ENCODE results near the gene RAB8B.

The RAB8B gene

GRCh38 chr15:63296195-63296594 is 106.8 kb downstream of the RAB8B start:
- no peak overlapping the region for H3K4me3 ChIP-seq (ENCODE audit: control insufficient read depth in 1 of 7, extremely low read depth in 1 of 7, insufficient read depth in 4 of 7, low read depth in 2 of 7, low read length in 6 of 7)
- no peaks in the 10 kb centered on the region for H3K9me3 ChIP-seq (ENCODE audit: control extremely low read depth in 1 of 5, control insufficient read depth in 4 of 5, insufficient read depth in 2 of 5, low read depth in 1 of 5, low read length in 4 of 5)
- H3K27ac ChIP-seq (ENCODE audit: insufficient read depth in 1 of 2, low read depth in 1 of 2, low read length in 2 of 2, poor library complexity in 1 of 2, severe bottlenecking in 2 of 2): no peak overlapping the region
- ChIA-PET POLR2A (no interaction called here), CTCF (interaction anchor here (0.6 to 1.4 kb wide), 4 partner anchors 9 to 303 kb away, joined by 3 read pairs; no protein-coding TSS in a partner anchor)
- DNase-seq: no peak
- WGBS (ENCODE audit: insufficient coverage): 94% methylated on average over 6 of the region's 6 CpGs
- H3K36me3 ChIP-seq (ENCODE audit: control insufficient read depth in 4 of 4, insufficient read depth in 4 of 4, low read length in 3 of 4): peaks cover 8 to 36% (median 18%) of the 10 kb centered on the region in 4 experiments
- no peaks in the 10 kb centered on the region for H3K27me3 ChIP-seq (replicated peaks in 2 of 5; ENCODE audit: control insufficient read depth in 4 of 5, insufficient read depth in 5 of 5, low read length in 4 of 5)
- H3K4me1 ChIP-seq (ENCODE audit: control extremely low read depth in 1 of 4, control insufficient read depth in 4 of 4, insufficient read depth in 4 of 4, low read length in 3 of 4): peaks cover 0 to 5% (median 0%) of the 10 kb centered on the region in 4 experiments

DNA sequence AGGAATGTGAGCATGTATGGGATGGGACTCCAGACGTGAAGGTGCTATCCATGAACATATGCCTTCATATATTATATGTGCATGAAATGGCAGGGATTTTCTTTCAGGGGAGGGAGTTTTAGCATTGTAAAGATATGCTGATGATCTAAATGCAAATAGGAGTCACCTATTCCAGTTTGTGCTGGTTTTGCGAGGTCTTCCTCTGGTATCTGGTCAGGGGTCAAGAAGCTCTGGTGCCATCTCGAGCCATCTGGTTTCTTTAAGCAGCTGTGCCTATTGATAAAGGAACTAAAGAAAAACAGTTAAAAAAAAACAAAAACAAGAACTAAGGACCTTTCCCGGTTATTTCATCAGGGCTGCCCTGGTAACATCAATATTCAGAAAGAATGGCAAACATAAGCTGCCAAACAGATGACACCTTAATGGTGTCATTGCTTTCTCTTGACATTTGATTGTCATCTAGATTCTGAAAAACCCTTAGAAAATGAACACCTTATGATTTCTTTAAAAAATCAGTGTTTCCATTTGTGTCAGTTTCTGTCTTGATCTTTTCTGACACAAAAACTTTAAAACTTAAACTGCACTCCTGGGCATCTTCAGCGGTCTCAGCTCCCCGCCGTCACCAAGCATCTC is 110.7 kb downstream of the RAB8B start:
- no peak for DNase-seq
- no peaks in the 10 kb centered on the region for H3K4me1 ChIP-seq (ENCODE audit: control extremely low read depth in 1 of 4, control insufficient read depth in 4 of 4, insufficient read depth in 4 of 4, low read length in 3 of 4)
- no peak overlapping the region for H3K4me3 ChIP-seq (ENCODE audit: control insufficient read depth in 1 of 7, extremely low read depth in 1 of 7, insufficient read depth in 4 of 7, low read depth in 2 of 7, low read length in 6 of 7)
- no peaks in the 10 kb centered on the region for H3K9me3 ChIP-seq (ENCODE audit: control extremely low read depth in 1 of 5, control insufficient read depth in 4 of 5, insufficient read depth in 2 of 5, low read depth in 1 of 5, low read length in 4 of 5)
- 100% methylated on average over 5 of the region's 7 CpGs for WGBS (ENCODE audit: insufficient coverage)
- H3K27me3 ChIP-seq (replicated peaks in 2 of 5; ENCODE audit: control insufficient read depth in 4 of 5, insufficient read depth in 5 of 5, low read length in 4 of 5): no peaks in the 10 kb centered on the region
- POLR2A ChIA-PET: no interaction called here
- CTCF ChIA-PET: no interaction called here
- H3K36me3 ChIP-seq (ENCODE audit: control insufficient read depth in 4 of 4, insufficient read depth in 4 of 4, low read length in 3 of 4): peaks cover 16 to 55% (median 20%) of the 10 kb centered on the region in 4 experiments
- no peak overlapping the region for H3K27ac ChIP-seq (ENCODE audit: insufficient read depth in 1 of 2, low read depth in 1 of 2, low read length in 2 of 2, poor library complexity in 1 of 2, severe bottlenecking in 2 of 2)

DNA sequence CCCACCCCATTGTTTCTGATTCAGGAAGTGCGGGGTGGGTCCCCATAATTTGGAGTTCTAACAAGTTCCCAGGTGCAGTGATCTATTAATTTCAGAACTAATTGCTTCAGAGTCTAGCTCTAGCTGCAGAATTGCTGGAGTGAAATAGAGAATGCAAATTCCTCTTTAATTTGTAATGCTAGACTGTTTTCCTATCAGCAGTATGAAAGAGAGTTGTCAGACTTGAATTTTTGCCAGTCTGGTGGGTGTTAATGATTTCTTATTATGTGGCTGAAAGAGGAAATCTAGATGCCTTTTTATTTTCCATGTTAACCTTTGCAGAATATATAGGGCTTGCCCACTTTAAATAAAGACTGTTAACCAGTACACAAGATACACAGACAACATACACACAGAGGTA is 111.7 kb downstream of the RAB8B start:
- DNase-seq: no peak
- Histone ChIP-seq H3K27ac (ENCODE audit: insufficient read depth in 1 of 2, low read depth in 1 of 2, low read length in 2 of 2, poor library complexity in 1 of 2, severe bottlenecking in 2 of 2) (no peak overlapping the region), H3K36me3 (ENCODE audit: control insufficient read depth in 4 of 4, insufficient read depth in 4 of 4, low read length in 3 of 4) (peaks cover 18 to 63% (median 26%) of the 10 kb centered on the region in 4 experiments), H3K27me3 (replicated peaks in 2 of 5; ENCODE audit: control insufficient read depth in 4 of 5, insufficient read depth in 5 of 5, low read length in 4 of 5) (no peaks in the 10 kb centered on the region), H3K9me3 (ENCODE audit: control extremely low read depth in 1 of 5, control insufficient read depth in 4 of 5, insufficient read depth in 2 of 5, low read depth in 1 of 5, low read length in 4 of 5) (no peaks in the 10 kb centered on the region), H3K4me3 (ENCODE audit: control insufficient read depth in 1 of 7, extremely low read depth in 1 of 7, insufficient read depth in 4 of 7, low read depth in 2 of 7, low read length in 6 of 7) (no peak overlapping the region), H3K4me1 (ENCODE audit: control extremely low read depth in 1 of 4, control insufficient read depth in 4 of 4, insufficient read depth in 4 of 4, low read length in 3 of 4) (no peaks in the 10 kb centered on the region)
- CTCF ChIA-PET: interaction anchor here (2.1 kb wide), 1 partner anchor 11 kb away, joined by 6 read pairs; no protein-coding TSS in a partner anchor
- POLR2A ChIA-PET: no interaction called here
- 100% methylated on average over 1 of the region's 1 CpG for WGBS (ENCODE audit: insufficient coverage)

- DNase-seq: no peak
- H3K4me3 ChIP-seq (ENCODE audit: control insufficient read depth in 1 of 7, extremely low read depth in 1 of 7, insufficient read depth in 4 of 7, low read depth in 2 of 7, low read length in 6 of 7): no peak overlapping the region
- no peaks in the 10 kb centered on the region for H3K4me1 ChIP-seq (ENCODE audit: control extremely low read depth in 1 of 4, control insufficient read depth in 4 of 4, insufficient read depth in 4 of 4, low read length in 3 of 4)
- peaks cover 21 to 56% (median 21%) of the 10 kb centered on the region in 4 experiments for H3K36me3 ChIP-seq (ENCODE audit: control insufficient read depth in 4 of 4, insufficient read depth in 4 of 4, low read length in 3 of 4)
- no peaks in the 10 kb centered on the region for H3K9me3 ChIP-seq (ENCODE audit: control extremely low read depth in 1 of 5, control insufficient read depth in 4 of 5, insufficient read depth in 2 of 5, low read depth in 1 of 5, low read length in 4 of 5)
- no peak overlapping the region for H3K27ac ChIP-seq (ENCODE audit: insufficient read depth in 1 of 2, low read depth in 1 of 2, low read length in 2 of 2, poor library complexity in 1 of 2, severe bottlenecking in 2 of 2)
- ChIA-PET POLR2A (no interaction called here), CTCF (interaction anchor here (1.4 kb wide), 1 partner anchor 9 kb away, joined by 3 read pairs; no protein-coding TSS in a partner anchor)
- H3K27me3 ChIP-seq (replicated peaks in 2 of 5; ENCODE audit: control insufficient read depth in 4 of 5, insufficient read depth in 5 of 5, low read length in 4 of 5): no peaks in the 10 kb centered on the region
- 99% methylated on average over 5 of the region's 5 CpGs for WGBS (ENCODE audit: insufficient coverage)
These were observed 115.9 kb downstream of the RAB8B start for GRCh38 chr15:63305260-63305659.

- DNase-seq: no peak
- H3K4me1 ChIP-seq (ENCODE audit: control extremely low read depth in 1 of 4, control insufficient read depth in 4 of 4, insufficient read depth in 4 of 4, low read length in 3 of 4): no peaks in the 10 kb centered on the region
- no peak overlapping the region for H3K27ac ChIP-seq (ENCODE audit: insufficient read depth in 1 of 2, low read depth in 1 of 2, low read length in 2 of 2, poor library complexity in 1 of 2, severe bottlenecking in 2 of 2)
- no peaks in the 10 kb centered on the region for H3K27me3 ChIP-seq (replicated peaks in 2 of 5; ENCODE audit: control insufficient read depth in 4 of 5, insufficient read depth in 5 of 5, low read length in 4 of 5)
- ChIA-PET POLR2A (no interaction called here), CTCF (interaction anchor here (1.2 kb wide), 1 partner anchor 15 kb away, joined by 3 read pairs; no protein-coding TSS in a partner anchor)
- no peak overlapping the region for H3K4me3 ChIP-seq (ENCODE audit: control insufficient read depth in 1 of 7, extremely low read depth in 1 of 7, insufficient read depth in 4 of 7, low read depth in 2 of 7, low read length in 6 of 7)
- H3K9me3 ChIP-seq (ENCODE audit: control extremely low read depth in 1 of 5, control insufficient read depth in 4 of 5, insufficient read depth in 2 of 5, low read depth in 1 of 5, low read length in 4 of 5): no peaks in the 10 kb centered on the region
- WGBS (ENCODE audit: insufficient coverage): 96% methylated on average over 3 of the region's 5 CpGs
- H3K36me3 ChIP-seq (ENCODE audit: control insufficient read depth in 4 of 4, insufficient read depth in 4 of 4, low read length in 3 of 4): peaks cover 18 to 51% (median 21%) of the 10 kb centered on the region in 4 experiments
These were observed 117.2 kb downstream of the RAB8B start for GRCh38 chr15:63306492-63307073.

DNA sequence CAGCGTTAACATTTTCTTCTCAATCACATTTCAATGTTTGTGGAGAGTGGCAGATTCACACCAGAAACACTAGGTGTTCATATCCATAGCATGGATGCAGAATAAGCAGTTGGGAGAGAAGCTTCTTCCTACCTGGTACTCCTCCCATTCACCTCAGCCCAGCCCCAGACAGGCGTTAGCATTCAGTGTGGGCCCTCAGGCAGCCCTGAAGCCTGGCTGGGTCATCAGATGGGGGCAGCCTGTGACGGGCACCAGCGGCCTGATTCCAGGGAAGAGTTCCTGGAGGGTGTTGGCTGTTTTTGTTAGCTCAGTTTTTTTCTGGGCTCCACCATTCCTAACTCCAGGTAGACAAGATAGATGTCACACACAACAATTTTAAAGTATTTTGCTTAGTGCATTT is 119.1 kb downstream of the RAB8B start:
- Histone ChIP-seq H3K36me3 (ENCODE audit: control insufficient read depth in 4 of 4, insufficient read depth in 4 of 4, low read length in 3 of 4) (peaks cover 8 to 33% (median 14%) of the 10 kb centered on the region in 4 experiments), H3K9me3 (ENCODE audit: control extremely low read depth in 1 of 5, control insufficient read depth in 4 of 5, insufficient read depth in 2 of 5, low read depth in 1 of 5, low read length in 4 of 5) (no peaks in the 10 kb centered on the region), H3K27ac (ENCODE audit: insufficient read depth in 1 of 2, low read depth in 1 of 2, low read length in 2 of 2, poor library complexity in 1 of 2, severe bottlenecking in 2 of 2) (no peak overlapping the region), H3K4me1 (ENCODE audit: control extremely low read depth in 1 of 4, control insufficient read depth in 4 of 4, insufficient read depth in 4 of 4, low read length in 3 of 4) (no peaks in the 10 kb centered on the region), H3K27me3 (replicated peaks in 2 of 5; ENCODE audit: control insufficient read depth in 4 of 5, insufficient read depth in 5 of 5, low read length in 4 of 5) (no peaks in the 10 kb centered on the region), H3K4me3 (ENCODE audit: control insufficient read depth in 1 of 7, extremely low read depth in 1 of 7, insufficient read depth in 4 of 7, low read depth in 2 of 7, low read length in 6 of 7) (no peak overlapping the region)
- DNase-seq: no peak
- 100% methylated on average over 1 of the region's 4 CpGs for WGBS (ENCODE audit: insufficient coverage)
- ChIA-PET CTCF (interaction anchor here (1.8 kb wide), 1 partner anchor 42 kb away, joined by 3 read pairs; no protein-coding TSS in a partner anchor), POLR2A (no interaction called here)

DNA sequence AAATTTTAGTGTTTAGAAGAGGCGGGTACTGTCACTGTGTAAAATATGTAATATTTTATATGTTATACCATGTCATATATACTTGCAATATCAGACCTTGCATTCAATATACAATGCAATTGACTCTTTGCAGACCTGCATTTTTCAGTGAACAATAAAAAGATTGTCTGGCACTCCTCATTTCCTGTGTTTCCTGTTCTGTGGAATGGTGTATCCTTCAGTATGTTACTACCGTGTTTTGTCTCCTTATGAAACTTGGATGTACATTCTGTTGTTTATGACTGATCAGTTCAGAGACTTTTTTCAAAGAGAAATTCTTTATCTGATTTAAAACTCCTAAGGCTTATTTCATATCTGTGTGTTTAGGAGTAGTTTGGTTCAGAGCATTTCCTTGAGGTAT is 119.5 kb downstream of the RAB8B start:
- WGBS (ENCODE audit: insufficient coverage): no CpG with 5 or more reads among the region's 2 CpGs
- POLR2A ChIA-PET: no interaction called here
- Histone ChIP-seq H3K9me3 (ENCODE audit: control extremely low read depth in 1 of 5, control insufficient read depth in 4 of 5, insufficient read depth in 2 of 5, low read depth in 1 of 5, low read length in 4 of 5) (no peaks in the 10 kb centered on the region), H3K27me3 (replicated peaks in 2 of 5; ENCODE audit: control insufficient read depth in 4 of 5, insufficient read depth in 5 of 5, low read length in 4 of 5) (no peaks in the 10 kb centered on the region), H3K4me3 (ENCODE audit: control insufficient read depth in 1 of 7, extremely low read depth in 1 of 7, insufficient read depth in 4 of 7, low read depth in 2 of 7, low read length in 6 of 7) (no peak overlapping the region), H3K36me3 (ENCODE audit: control insufficient read depth in 4 of 4, insufficient read depth in 4 of 4, low read length in 3 of 4) (peaks cover 8 to 28% (median 13%) of the 10 kb centered on the region in 4 experiments), H3K27ac (ENCODE audit: insufficient read depth in 1 of 2, low read depth in 1 of 2, low read length in 2 of 2, poor library complexity in 1 of 2, severe bottlenecking in 2 of 2) (no peak overlapping the region), H3K4me1 (ENCODE audit: control extremely low read depth in 1 of 4, control insufficient read depth in 4 of 4, insufficient read depth in 4 of 4, low read length in 3 of 4) (no peaks in the 10 kb centered on the region)
- CTCF ChIA-PET: interaction anchor here (1.8 kb wide), 1 partner anchor 41 kb away, joined by 3 read pairs; no protein-coding TSS in a partner anchor
- DNase-seq: no peak
